Measurements from ENCODE around the gene CDH13.

CDH13 gene

GRCh38 chr16:82936941-82937551 lies 310.3 kb downstream of the CDH13 start:
- no peak overlapping the region for H2AFZ ChIP-seq (ENCODE audit: low read depth, low read length)

GRCh38 chr16:82937926-82938520 lies 311.3 kb downstream of the CDH13 start:
- Histone ChIP-seq H3K4me1 (ENCODE audit: low read length) (no peaks in the 10 kb centered on the region), H3K36me3 (replicated peaks; ENCODE audit: low read depth, low read length) (no peaks in the 10 kb centered on the region), H3K27ac (ENCODE audit: low read length) (no peak overlapping the region), H2AFZ (ENCODE audit: low read depth, low read length) (no peak overlapping the region), H3K4me3 (ENCODE audit: low read length) (no peak overlapping the region), H3K9me3 (ENCODE audit: insufficient read depth, low read length) (no peaks in the 10 kb centered on the region), H3K79me2 (ENCODE audit: low read length) (no peaks in the 10 kb centered on the region), H3K9ac (ENCODE audit: low read length) (no peak overlapping the region), H4K20me1 (ENCODE audit: insufficient read depth, low read length) (no peaks in the 10 kb centered on the region), H3K27me3 (ENCODE audit: low read depth, low read length) (no peaks in the 10 kb centered on the region), H3K4me2 (ENCODE audit: low read length) (no peak overlapping the region)
- TF ChIP-seq CTCF (IDR thresholded peaks at IDR 0.05; ENCODE audit: low read depth, low read length), result no peak
- no peak for TF ChIP-seq EZH2phosphoT487 (IDR thresholded peaks at IDR 0.05; ENCODE audit: low read depth)

More at GRCh38 chr16:82936941-82937551, 310.3 kb downstream of the CDH13 start:
- Histone ChIP-seq H3K9ac (ENCODE audit: low read length) (no peak overlapping the region), H3K36me3 (replicated peaks; ENCODE audit: low read depth, low read length) (no peaks in the 10 kb centered on the region), H3K79me2 (ENCODE audit: low read length) (no peaks in the 10 kb centered on the region), H3K4me3 (ENCODE audit: low read length) (no peak overlapping the region), H3K27me3 (ENCODE audit: low read depth, low read length) (no peaks in the 10 kb centered on the region), H3K9me3 (ENCODE audit: insufficient read depth, low read length) (no peaks in the 10 kb centered on the region), H3K4me2 (ENCODE audit: low read length) (no peak overlapping the region), H4K20me1 (ENCODE audit: insufficient read depth, low read length) (no peaks in the 10 kb centered on the region), H3K4me1 (ENCODE audit: low read length) (no peaks in the 10 kb centered on the region), H3K27ac (ENCODE audit: low read length) (no peak overlapping the region)
- no peak for TF ChIP-seq EZH2phosphoT487 (IDR thresholded peaks at IDR 0.05; ENCODE audit: low read depth)
- TF ChIP-seq CTCF (IDR thresholded peaks at IDR 0.05; ENCODE audit: low read depth, low read length), result no peak

- no peak overlapping the region for H3K4me2 ChIP-seq (ENCODE audit: low read length)
- no peaks in the 10 kb centered on the region for H3K79me2 ChIP-seq (ENCODE audit: low read length)
- H4K20me1 ChIP-seq (ENCODE audit: insufficient read depth, low read length), result no peaks in the 10 kb centered on the region
- TF ChIP-seq CTCF (IDR thresholded peaks at IDR 0.05; ENCODE audit: low read depth, low read length) (no peak), EZH2phosphoT487 (IDR thresholded peaks at IDR 0.05; ENCODE audit: low read depth) (no peak)
- H3K9me3 ChIP-seq (ENCODE audit: insufficient read depth, low read length), result no peaks in the 10 kb centered on the region
- H3K4me1 ChIP-seq (ENCODE audit: low read length), result no peaks in the 10 kb centered on the region
- no peaks in the 10 kb centered on the region for H3K27me3 ChIP-seq (ENCODE audit: low read depth, low read length)
- no peak overlapping the region for H3K27ac ChIP-seq (ENCODE audit: low read length)
- H3K36me3 ChIP-seq (replicated peaks; ENCODE audit: low read depth, low read length), result no peaks in the 10 kb centered on the region
- no peak overlapping the region for H2AFZ ChIP-seq (ENCODE audit: low read depth, low read length)
- no peak overlapping the region for H3K4me3 ChIP-seq (ENCODE audit: low read length)
- no peak overlapping the region for H3K9ac ChIP-seq (ENCODE audit: low read length)
Measured at GRCh38 chr16:82943371-82943770, 316.6 kb downstream of the CDH13 start.

GRCh38 chr16:82945420-82946101 lies 318.8 kb downstream of the CDH13 start:
- no peak overlapping the region for H3K4me2 ChIP-seq (ENCODE audit: low read length)
- H3K4me1 ChIP-seq (ENCODE audit: low read length), result no peaks in the 10 kb centered on the region
- H3K36me3 ChIP-seq (replicated peaks; ENCODE audit: low read depth, low read length), result no peaks in the 10 kb centered on the region
- no peaks in the 10 kb centered on the region for H3K27me3 ChIP-seq (ENCODE audit: low read depth, low read length)
- no peaks in the 10 kb centered on the region for H4K20me1 ChIP-seq (ENCODE audit: insufficient read depth, low read length)
- no peak overlapping the region for H3K27ac ChIP-seq (ENCODE audit: low read length)
- no peaks in the 10 kb centered on the region for H3K79me2 ChIP-seq (ENCODE audit: low read length)
- no peak overlapping the region for H2AFZ ChIP-seq (ENCODE audit: low read depth, low read length)
- TF ChIP-seq CTCF (IDR thresholded peaks at IDR 0.05; ENCODE audit: low read depth, low read length) (no peak), EZH2phosphoT487 (IDR thresholded peaks at IDR 0.05; ENCODE audit: low read depth) (no peak)
- no peaks in the 10 kb centered on the region for H3K9me3 ChIP-seq (ENCODE audit: insufficient read depth, low read length)
- no peak overlapping the region for H3K9ac ChIP-seq (ENCODE audit: low read length)
- H3K4me3 ChIP-seq (ENCODE audit: low read length), result no peak overlapping the region

Data from OCI-LY3 (cell line).